Forelimb muscle (tissue), 1 donor: ENCODE data around the gene CACNG1. TPM values are rescaled to one million over a fixed set of nuclear protein-coding genes. Genes with fewer than 3 reads are reported as not detected.
"Not testable (repeated sequence)": the region's sequence is repeated elsewhere in the genome, so short reads cannot be mapped to it uniquely, and the experiment has no call there.

ENCODE experiments used
- DNase-seq: peaks from one replicate; pipeline ENCODE4 v3.0.0-alpha.2; 2013; ENCODE audit warnings: low read depth
- polyA plus RNA-seq: library from polyadenylated mRNA; unstranded; fragments of 120-200 nt; gene quantifications from one replicate; pipeline ENCODE4 v1.2.1, GENCODE V29; 2013; ENCODE audit not compliant: insufficient read length

Gene CACNG1
- polyA plus RNA-seq, 1 donor: 267 TPM

- no peak for DNase-seq
These were observed 33.9 kb downstream of the CACNG1 start for GRCh38 chr17:67078292-67078691.

- no peak for DNase-seq
These were observed 35.1 kb downstream of the CACNG1 start for GRCh38 chr17:67079491-67079890.

- no peak for DNase-seq
These were observed 36.5 kb downstream of the CACNG1 start for GRCh38 chr17:67080804-67081203.

GRCh38 chr17:67082107-67082506 lies 37.8 kb downstream of the CACNG1 start:
- no peak for DNase-seq

- no peak for DNase-seq
These were observed 41.1 kb downstream of the CACNG1 start for GRCh38 chr17:67085406-67085805.

- no peak for DNase-seq
These were observed 44.3 kb downstream of the CACNG1 start for GRCh38 chr17:67088639-67089038.

GRCh38 chr17:67090341-67090740 lies 46.0 kb downstream of the CACNG1 start:
- no peak for DNase-seq

- no peak for DNase-seq
These were observed 47.9 kb downstream of the CACNG1 start for GRCh38 chr17:67092291-67092690.

GRCh38 chr17:67092710-67093109 lies 48.4 kb downstream of the CACNG1 start:
- DNase-seq: not testable (repeated sequence)

- no peak for DNase-seq
These were observed 49.0 kb downstream of the CACNG1 start for GRCh38 chr17:67093348-67093747.

- DNase-seq: not testable (repeated sequence)
These were observed 50.9 kb downstream of the CACNG1 start for GRCh38 chr17:67095291-67095690.

- DNase-seq: no peak
These were observed 51.4 kb downstream of the CACNG1 start for GRCh38 chr17:67095803-67096202.

- DNase-seq: no peak
These were observed 52.3 kb downstream of the CACNG1 start for GRCh38 chr17:67096609-67097008.

GRCh38 chr17:67098006-67098405 lies 53.7 kb downstream of the CACNG1 start:
- no peak for DNase-seq

- DNase-seq: not testable (repeated sequence)
These were observed 60.3 kb downstream of the CACNG1 start for GRCh38 chr17:67104641-67105040.

- DNase-seq: no peak
These were observed 60.9 kb downstream of the CACNG1 start for GRCh38 chr17:67105213-67105612.

Other genes starting within 250 kb of the CACNG1 start
- gene CACNG5, start 209.4 kb upstream of the CACNG1 start, polyA plus RNA-seq: not detected
- gene CACNG4, start 79.8 kb upstream of the CACNG1 start, polyA plus RNA-seq: 6.3 TPM
- 20.6 TPM for gene HELZ, start 200.6 kb downstream of the CACNG1 start, polyA plus RNA-seq